Activated naive CD8-positive, alpha-beta T cell treated with anti-CD3 and anti-CD28 coated beads for 36 hours (primary cell): ENCODE data around the gene TGM3. TPM values are rescaled to one million over a fixed set of nuclear protein-coding genes. Genes with fewer than 3 reads are reported as not detected.

ENCODE experiments used
- DNase-seq: peaks from one replicate; pipeline ENCODE4 v3.0.0; 2021
- H3K27ac Mint-ChIP-seq: one replicate; pipeline ENCODE4 v1.8.0; 2022; ENCODE audit warnings: mild to moderate bottlenecking, moderate library complexity, mixed read lengths
- H3K27me3 Mint-ChIP-seq: one replicate; pipeline ENCODE4 v1.8.0; 2022; ENCODE audit warnings: mild to moderate bottlenecking, mixed read lengths
- H3K36me3 Mint-ChIP-seq: one replicate; pipeline ENCODE4 v1.8.0; 2021; ENCODE audit warnings: mild to moderate bottlenecking, mixed read lengths
- H3K4me1 Mint-ChIP-seq: one replicate; pipeline ENCODE4 v1.8.0; 2021; ENCODE audit warnings: mixed read lengths
- H3K4me3 Mint-ChIP-seq: one replicate; pipeline ENCODE4 v1.8.0; 2022; ENCODE audit warnings: mild to moderate bottlenecking, moderate library complexity, mixed read lengths
- H3K9me3 Mint-ChIP-seq: one replicate; pipeline ENCODE4 v1.8.0; 2022; ENCODE audit warnings: mixed read lengths
- total RNA-seq, 2 experiments: library from RNA; stranded (reverse); gene quantifications; one replicate each; pipeline ENCODE4 v1.2.3, GENCODE V29; 2021

Gene TGM3
- total RNA-seq, 2 experiments from 2014 or later: not detected

- H3K36me3 Mint-ChIP-seq: no peaks in the 10 kb centered on the region
- H3K27me3 Mint-ChIP-seq: peaks cover 5% of the 10 kb centered on the region
- H3K9me3 Mint-ChIP-seq: no peaks in the 10 kb centered on the region
- H3K27ac Mint-ChIP-seq: no peak overlapping the region
- H3K4me3 Mint-ChIP-seq: no peak overlapping the region
- no peak for DNase-seq
- H3K4me1 Mint-ChIP-seq: peaks cover 7% of the 10 kb centered on the region
Observed at GRCh38 chr20:2296524-2297356, 939 bp downstream of the TGM3 start.

- H3K36me3 Mint-ChIP-seq: no peaks in the 10 kb centered on the region
- peaks cover 7% of the 10 kb centered on the region for H3K4me1 Mint-ChIP-seq
- H3K9me3 Mint-ChIP-seq: no peaks in the 10 kb centered on the region
- no peak for DNase-seq
- H3K4me3 Mint-ChIP-seq: no peak overlapping the region
- H3K27ac Mint-ChIP-seq: no peak overlapping the region
- peaks cover 5% of the 10 kb centered on the region for H3K27me3 Mint-ChIP-seq
Observed at GRCh38 chr20:2297357-2297728, 1.5 kb downstream of the TGM3 start.

GRCh38 chr20:2298116-2298515 is 2.3 kb downstream of the TGM3 start:
- Mint-ChIP-seq H3K9me3 (no peaks in the 10 kb centered on the region), H3K36me3 (no peaks in the 10 kb centered on the region), H3K4me3 (no peak overlapping the region), H3K4me1 (peaks cover 7% of the 10 kb centered on the region), H3K27me3 (peaks cover 8% of the 10 kb centered on the region), H3K27ac (no peak overlapping the region)
- no peak for DNase-seq

GRCh38 chr20:2298701-2299100 is 2.9 kb downstream of the TGM3 start:
- Mint-ChIP-seq H3K4me3 (no peak overlapping the region), H3K36me3 (no peaks in the 10 kb centered on the region), H3K27me3 (peaks cover 8% of the 10 kb centered on the region), H3K4me1 (peaks cover 7% of the 10 kb centered on the region), H3K9me3 (no peaks in the 10 kb centered on the region), H3K27ac (no peak overlapping the region)
- DNase-seq: no peak

- Mint-ChIP-seq H3K27me3 (peaks cover 8% of the 10 kb centered on the region), H3K4me3 (no peak overlapping the region), H3K36me3 (no peaks in the 10 kb centered on the region), H3K4me1 (peaks cover 7% of the 10 kb centered on the region), H3K27ac (no peak overlapping the region), H3K9me3 (no peaks in the 10 kb centered on the region)
- no peak for DNase-seq
Observed at GRCh38 chr20:2299301-2299700, 3.5 kb downstream of the TGM3 start.

GRCh38 chr20:2300002-2300401 is 4.2 kb downstream of the TGM3 start:
- Mint-ChIP-seq H3K4me3 (no peak overlapping the region), H3K27me3 (peaks cover 8% of the 10 kb centered on the region), H3K36me3 (no peaks in the 10 kb centered on the region), H3K4me1 (peaks cover 7% of the 10 kb centered on the region), H3K9me3 (no peaks in the 10 kb centered on the region), H3K27ac (no peak overlapping the region)
- DNase-seq: no peak

GRCh38 chr20:2300420-2300819 is 4.6 kb downstream of the TGM3 start:
- Mint-ChIP-seq H3K9me3 (no peaks in the 10 kb centered on the region), H3K27ac (no peak overlapping the region), H3K27me3 (peaks cover 8% of the 10 kb centered on the region), H3K4me3 (no peak overlapping the region), H3K36me3 (no peaks in the 10 kb centered on the region), H3K4me1 (peaks cover 7% of the 10 kb centered on the region)
- no peak for DNase-seq

- Mint-ChIP-seq H3K4me1 (peaks cover 7% of the 10 kb centered on the region), H3K36me3 (no peaks in the 10 kb centered on the region), H3K27me3 (peaks cover 8% of the 10 kb centered on the region), H3K9me3 (no peaks in the 10 kb centered on the region), H3K27ac (peak overlapping the region; percentile 16), H3K4me3 (no peak overlapping the region)
- DNase-seq: no peak
Observed at GRCh38 chr20:2301164-2301622, 5.4 kb downstream of the TGM3 start.

GRCh38 chr20:2302384-2303060 is 6.7 kb downstream of the TGM3 start:
- Mint-ChIP-seq H3K4me3 (no peak overlapping the region), H3K9me3 (no peaks in the 10 kb centered on the region), H3K27ac (no peak overlapping the region), H3K4me1 (peaks cover 7% of the 10 kb centered on the region), H3K36me3 (no peaks in the 10 kb centered on the region), H3K27me3 (peaks cover 13% of the 10 kb centered on the region)
- DNase-seq: no peak

GRCh38 chr20:2303673-2304072 is 7.9 kb downstream of the TGM3 start:
- H3K4me1 Mint-ChIP-seq: peaks cover 7% of the 10 kb centered on the region
- no peak overlapping the region for H3K27ac Mint-ChIP-seq
- H3K4me3 Mint-ChIP-seq: no peak overlapping the region
- H3K36me3 Mint-ChIP-seq: no peaks in the 10 kb centered on the region
- DNase-seq: no peak
- H3K9me3 Mint-ChIP-seq: no peaks in the 10 kb centered on the region
- H3K27me3 Mint-ChIP-seq: peaks cover 13% of the 10 kb centered on the region

- H3K36me3 Mint-ChIP-seq: no peaks in the 10 kb centered on the region
Observed at GRCh38 chr20:2304180-2304579, 8.4 kb downstream of the TGM3 start.

GRCh38 chr20:2305029-2305428 is 9.2 kb downstream of the TGM3 start:
- Mint-ChIP-seq H3K27me3 (peaks cover 8% of the 10 kb centered on the region), H3K4me1 (peaks cover 7% of the 10 kb centered on the region), H3K36me3 (no peaks in the 10 kb centered on the region), H3K27ac (no peak overlapping the region), H3K4me3 (no peak overlapping the region), H3K9me3 (no peaks in the 10 kb centered on the region)
- DNase-seq: no peak

More at GRCh38 chr20:2304180-2304579, 8.4 kb downstream of the TGM3 start:
- Mint-ChIP-seq H3K27ac (no peak overlapping the region), H3K9me3 (no peaks in the 10 kb centered on the region), H3K4me1 (peaks cover 7% of the 10 kb centered on the region), H3K4me3 (no peak overlapping the region), H3K27me3 (peaks cover 11% of the 10 kb centered on the region)
- DNase-seq: no peak

GRCh38 chr20:2305479-2305878 is 9.7 kb downstream of the TGM3 start:
- H3K4me1 Mint-ChIP-seq: peaks cover 7% of the 10 kb centered on the region
- no peaks in the 10 kb centered on the region for H3K36me3 Mint-ChIP-seq
- no peak overlapping the region for H3K27ac Mint-ChIP-seq
- DNase-seq: no peak
- H3K9me3 Mint-ChIP-seq: no peaks in the 10 kb centered on the region
- H3K4me3 Mint-ChIP-seq: no peak overlapping the region
- H3K27me3 Mint-ChIP-seq: peaks cover 8% of the 10 kb centered on the region

GRCh38 chr20:2305946-2306345 is 10.1 kb downstream of the TGM3 start:
- no peak for DNase-seq
- Mint-ChIP-seq H3K36me3 (no peaks in the 10 kb centered on the region), H3K27ac (no peak overlapping the region), H3K27me3 (peaks cover 8% of the 10 kb centered on the region), H3K9me3 (no peaks in the 10 kb centered on the region), H3K4me1 (peaks cover 4% of the 10 kb centered on the region), H3K4me3 (no peak overlapping the region)

GRCh38 chr20:2307136-2307535 is 11.3 kb downstream of the TGM3 start:
- peaks cover 8% of the 10 kb centered on the region for H3K27me3 Mint-ChIP-seq

GRCh38 chr20:2311329-2311728 is 15.5 kb downstream of the TGM3 start:
- Mint-ChIP-seq H3K36me3 (no peaks in the 10 kb centered on the region), H3K27me3 (peaks cover 5% of the 10 kb centered on the region), H3K4me1 (no peaks in the 10 kb centered on the region), H3K27ac (no peak overlapping the region), H3K4me3 (no peak overlapping the region), H3K9me3 (no peaks in the 10 kb centered on the region)
- DNase-seq: no peak

More at GRCh38 chr20:2307136-2307535, 11.3 kb downstream of the TGM3 start:
- H3K27ac Mint-ChIP-seq: no peak overlapping the region
- H3K9me3 Mint-ChIP-seq: no peaks in the 10 kb centered on the region
- no peaks in the 10 kb centered on the region for H3K4me1 Mint-ChIP-seq
- no peak for DNase-seq
- no peak overlapping the region for H3K4me3 Mint-ChIP-seq
- no peaks in the 10 kb centered on the region for H3K36me3 Mint-ChIP-seq
